B cell (primary cell): ENCODE measurements around the gene ZPBP2. TPM values are rescaled to one million over a fixed set of nuclear protein-coding genes. Genes with fewer than 3 reads are reported as not detected.

Source experiments
- ATAC-seq: fragments of 200-7000 bp; cut with Tn5 transposase; one replicate; pipeline ENCODE4 v1.10.0; 2021; ENCODE audit warnings: low read depth, mild to moderate bottlenecking, moderate number of reproducible peaks, moderate library complexity
- CTCF ChIA-PET: fragments of 350-600 bp; sonication (Branson Sonifier 250); formaldehyde crosslinking; loops from one replicate; lab custom pipeline; 2021; ENCODE audit warnings: antibody characterized with exemption, inconsistent platforms; lab: Charles Lee
- POLR2A ChIA-PET: fragments of 350-600 bp; sonication (Branson Sonifier 250); formaldehyde crosslinking; loops from one replicate; lab custom pipeline; 2021; ENCODE audit warnings: antibody characterized with exemption; lab: Charles Lee
- DNase-seq: peaks from one replicate; pipeline ENCODE4 v3.0.0; 2013
- H2AFZ ChIP-seq: 2 replicates; pipeline ENCODE4 v1.6.1; 2012; ENCODE audit warnings: mild to moderate bottlenecking, low read depth, low read length; ENCODE audit not compliant: insufficient read depth, poor library complexity, severe bottlenecking
- H3K27ac ChIP-seq, 2 donors: 1 replicate in 1 of 2; 2 replicates in 1 of 2; pipeline ENCODE4 v1.5.1; 2012 to 2013; ENCODE audit warnings: low read length in 2 of 2, mild to moderate bottlenecking in 2 of 2, moderate library complexity in 1 of 2
- H3K27me3 ChIP-seq, 4 experiments: fragments of 200-600 bp in 1 of 4; sonication (generic) in 1 of 4; replicated peaks in 1 of 4; 1 replicate in 2 of 4; 2 replicates in 2 of 4; pipeline versions ENCODE4 v1.6.1 to v1.7.0; 2013 to 2016; ENCODE audit warnings: low read length in 3 of 4, mild to moderate bottlenecking in 2 of 4, mixed read lengths in 1 of 4, moderate library complexity in 1 of 4; ENCODE audit not compliant: insufficient read depth in 4 of 4, control insufficient read depth in 3 of 4; ENCODE audit errors: control extremely low read depth in 1 of 4
- H3K36me3 ChIP-seq, 2 experiments: replicated peaks in 1 of 2; 1 replicate in 1 of 2; 2 replicates in 1 of 2; pipeline versions ENCODE4 v1.6.1 to v1.7.1; 2013; ENCODE audit warnings: low read length in 1 of 2; ENCODE audit not compliant: insufficient read depth in 2 of 2, control insufficient read depth in 1 of 2; ENCODE audit errors: control extremely low read depth in 1 of 2, extremely low read depth in 1 of 2
- H3K4me1 ChIP-seq, 2 donors: fragments of 200-600 bp in 1 of 2; sonication (generic) in 1 of 2; 1 replicate in 1 of 2; 2 replicates in 1 of 2; pipeline versions ENCODE4 v1.5.1 to v1.6.1; 2013 to 2017; ENCODE audit warnings: low read length in 2 of 2; ENCODE audit not compliant: control insufficient read depth in 2 of 2, insufficient read depth in 2 of 2
- H3K4me2 ChIP-seq: replicated peaks from 2 replicates; pipeline ENCODE3; 2012; ENCODE audit warnings: mild to moderate bottlenecking, low read depth, low read length; ENCODE audit not compliant: poor library complexity, severe bottlenecking
- H3K4me3 ChIP-seq, 5 experiments: fragments of 200-600 bp in 1 of 5; sonication (generic) in 1 of 5; 1 replicate in 3 of 5; 2 replicates in 2 of 5; pipeline versions ENCODE4 v1.5.1 to v1.7.0; 2011 to 2016; ENCODE audit warnings: low read length in 4 of 5, mild to moderate bottlenecking in 4 of 5, low read depth in 2 of 5, control low read depth in 1 of 5, moderate library complexity in 1 of 5; ENCODE audit not compliant: insufficient read depth in 1 of 5; ENCODE audit errors: control extremely low read depth in 1 of 5, extremely low read depth in 1 of 5
- H3K79me2 ChIP-seq: fragments of 200-600 bp; sonication (generic); one replicate; pipeline ENCODE4 v1.6.0; 2016; ENCODE audit warnings: low read length; ENCODE audit not compliant: control insufficient read depth, insufficient read depth
- H3K9ac ChIP-seq: fragments of 200-600 bp; sonication (generic); 2 replicates; pipeline ENCODE4 v1.6.1; 2017; ENCODE audit warnings: mild to moderate bottlenecking, low read length, moderate library complexity
- H3K9me3 ChIP-seq, 3 donors: one replicate each; pipeline versions ENCODE4 v1.6.1 to v1.7.1; 2013; ENCODE audit warnings: low read length in 2 of 3; ENCODE audit not compliant: control insufficient read depth in 2 of 3, insufficient read depth in 1 of 3; ENCODE audit errors: control extremely low read depth in 1 of 3
- H4K20me1 ChIP-seq: 2 replicates; pipeline ENCODE4 v1.6.0; 2012; ENCODE audit warnings: mild to moderate bottlenecking, low read length; ENCODE audit not compliant: insufficient read depth, control insufficient read depth, poor library complexity, severe bottlenecking
- H3K27ac Mint-ChIP-seq: one replicate; pipeline ENCODE4 v1.8.0; 2021; ENCODE audit warnings: mixed read lengths
- H3K27me3 Mint-ChIP-seq: one replicate; pipeline ENCODE4 v1.8.0; 2021; ENCODE audit warnings: mixed read lengths
- H3K4me1 Mint-ChIP-seq: one replicate; pipeline ENCODE4 v1.8.0; 2021; ENCODE audit warnings: mixed read lengths
- H3K4me3 Mint-ChIP-seq: one replicate; pipeline ENCODE4 v1.8.0; 2021; ENCODE audit warnings: mixed read lengths
- H3K9me3 Mint-ChIP-seq: one replicate; pipeline ENCODE4 v1.8.0; 2022; ENCODE audit warnings: mixed read lengths; ENCODE audit not compliant: insufficient read depth
- CTCF ChIP-seq: fragments of 200-600 bp; IDR thresholded peaks from one replicate; pipeline ENCODE4 v1.8.0; 2022; ENCODE audit warnings: antibody characterized with exemption, mild to moderate bottlenecking
- EZH2 ChIP-seq: IDR thresholded peaks from 2 replicates; pipeline ENCODE4 v1.6.1; 2012; ENCODE audit warnings: borderline replicate concordance, low read depth, mild to moderate bottlenecking, moderate library complexity, low read length; ENCODE audit not compliant: insufficient read depth, poor library complexity, severe bottlenecking
- WGBS: methylation state at CpG from one replicate; pipeline ENCODE4 v1.1.5; 2013; ENCODE audit warnings: missing lambda C conversion rate; ENCODE audit not compliant: insufficient coverage; 5-methylcytosine and 5-hydroxymethylcytosine counted together
- intact Hi-C: fragments of 100-400 bp; cut with micrococcal nuclease; formaldehyde crosslinking; loops from one replicate; pipeline ENCODE4 v1.10.0; 2022
- polyA minus RNA-seq: library from RNA; depleted of rRNA, polyadenylated mRNA; stranded (reverse); fragments of >200 nt; gene quantifications from 2 replicates; pipeline ENCODE4 v1.2.3, GENCODE V29; 2012
- polyA plus RNA-seq: library from polyadenylated mRNA; depleted of rRNA; stranded (reverse); fragments of >200 nt; gene quantifications from 2 replicates; pipeline ENCODE4 v1.2.3, GENCODE V29; 2012
- total RNA-seq, 2 donors: library from RNA; stranded (reverse); fragments of 120-200 nt in 1 of 2; gene quantifications; 1 replicate in 1 of 2; 2 replicates in 1 of 2; pipeline versions ENCODE4 v1.2.3 to v1.2.4, GENCODE V29; 2013 to 2022

The ZPBP2 gene
- total RNA-seq = 1.7 and 2.0 TPM in 2 replicates
- 1.3 TPM for total RNA-seq (2013)
- polyA plus RNA-seq = 1.5 and 1.6 TPM in 2 replicates
- polyA minus RNA-seq = 0.36 TPM in 1 of 2 replicates, not detected in the other

- Histone ChIP-seq H3K9ac (peak within 1 kb of the TSS; percentile 39), H3K9me3 (peaks cover 0 to 17% (median 5%) of the 10 kb centered on the region in 3 donors), H3K4me2 (peak within 1 kb of the TSS; percentile 87), H3K4me3 (peak within 1 kb of the TSS in 4 of 5 experiments; percentile 20 to 46 (median 25)), H2AFZ (peak within 1 kb of the TSS; percentile 70), H3K27ac (peak within 1 kb of the TSS; percentile 94 to 96), H3K4me1 (peaks cover 58 to 60% of the 10 kb centered on the region in 2 donors), H4K20me1 (no peaks in the 10 kb centered on the region), H3K36me3 (no peaks in the 10 kb centered on the region), H3K27me3 (no peaks in the 10 kb centered on the region), H3K79me2 (peaks cover 44% of the 10 kb centered on the region)
- Mint-ChIP-seq H3K27me3 (no peaks in the 10 kb centered on the region), H3K9me3 (no peaks in the 10 kb centered on the region), H3K4me3 (peak within 1 kb of the TSS; percentile 69), H3K4me1 (peaks cover 68% of the 10 kb centered on the region), H3K27ac (peak within 1 kb of the TSS; percentile 90)
- WGBS = 30% methylated on average over 63 of the region's 67 CpGs
- intact Hi-C loops = loop anchor here (5.0 kb wide), 1 partner anchor 201 kb away; the partner anchor contains the start of genes PNMT and TCAP
- ChIA-PET POLR2A (interaction anchor here (1.2 kb wide), 2 partner anchors 112 to 113 kb away, joined by 3 to 4 read pairs; no protein-coding TSS in a partner anchor), CTCF (interaction anchor here (1.0 to 1.4 kb wide), 4 partner anchors 8 to 246 kb away, joined by 3 to 6 read pairs (median 4); no protein-coding TSS in a partner anchor)
- TF ChIP-seq EZH2 = no peak
- TF ChIP-seq CTCF = no peak
- DNase-seq (peak; percentile 91), ATAC-seq (peak; percentile 2)
Measured at GRCh38 chr17:39867880-39868553, at the start of gene ZPBP2. Gene ZPBP2, plus strand, starts transcription at chr17:39868202. Its CDS starts 153 bp downstream, at chr17:39868355.
